H1 (cell line): ENCODE measurements around the gene WDR38. TPM values are rescaled to one million over a fixed set of nuclear protein-coding genes. Genes with fewer than 3 reads are reported as not detected.

Experiments used
- CBX8 ChIP-seq: fragments of 300-800, 300-1000 bp; sonication (generic); IDR thresholded peaks from 2 replicates; pipeline ENCODE4 v1.7.1; 2016; ENCODE audit warnings: low read depth, low read length, borderline replicate concordance
- CREB1 ChIP-seq: IDR thresholded peaks from 2 replicates; pipeline ENCODE4 v1.6.1; 2012; ENCODE audit warnings: inconsistent platforms
- CTBP2 ChIP-seq: IDR thresholded peaks from 2 replicates; pipeline ENCODE4 v1.7.0; 2011; ENCODE audit warnings: borderline replicate concordance, mild to moderate bottlenecking, moderate library complexity, mixed read lengths, low read length; ENCODE audit not compliant: insufficient read depth, insufficient read length
- CTCF ChIP-seq, 3 experiments: IDR thresholded peaks; 1 replicate in 2 of 3; 2 replicates in 1 of 3; pipeline versions ENCODE4 v1.5.1 to v1.6.1; 2011; ENCODE audit warnings: low read length in 3 of 3, mild to moderate bottlenecking in 3 of 3, inconsistent platforms in 2 of 3, low read depth in 1 of 3, moderate library complexity in 1 of 3; ENCODE audit not compliant: insufficient read depth in 1 of 3; ENCODE audit errors: control extremely low read depth in 1 of 3
- E2F6 ChIP-seq: IDR thresholded peaks from 2 replicates; pipeline ENCODE4 v1.6.1; 2012; ENCODE audit warnings: inconsistent platforms
- EGR1 ChIP-seq: IDR thresholded peaks from 2 replicates; pipeline ENCODE4 v1.6.1; 2011; ENCODE audit warnings: low read depth, low read length, borderline replicate concordance
- EP300 ChIP-seq, 2 experiments: IDR thresholded peaks; 1 replicate in 1 of 2; 2 replicates in 1 of 2; pipeline ENCODE4 v1.6.1; 2011 to 2012; ENCODE audit warnings: low read depth in 2 of 2, low read length in 2 of 2, mild to moderate bottlenecking in 2 of 2, borderline replicate concordance in 1 of 2, inconsistent platforms in 1 of 2, moderate library complexity in 1 of 2
- HDAC2 ChIP-seq, 2 experiments: fragments of 300-600 bp in 1 of 2; sonication (generic) in 1 of 2; IDR thresholded peaks; 2 replicates each; pipeline ENCODE4 v1.6.1; 2011 to 2012; ENCODE audit warnings: low read depth in 2 of 2, low read length in 2 of 2, mild to moderate bottlenecking in 2 of 2, moderate library complexity in 2 of 2, borderline replicate concordance in 1 of 2, inconsistent platforms in 1 of 2
- KDM5A ChIP-seq: fragments of 200-600 bp; IDR thresholded peaks from 2 replicates; pipeline ENCODE4 v1.7.1; 2012; ENCODE audit warnings: mild to moderate bottlenecking, low read length, inconsistent platforms, mixed read lengths
- POU5F1 ChIP-seq: IDR thresholded peaks from 2 replicates; pipeline ENCODE4 v1.6.1; 2011; ENCODE audit warnings: low read depth, mild to moderate bottlenecking, low read length, moderate library complexity
- RAD21 ChIP-seq, 2 experiments: IDR thresholded peaks in 1 of 2; conservative IDR thresholded peaks in 1 of 2; 2 replicates each; pipeline ENCODE4 v1.6.1; 2011; ENCODE audit warnings: low read depth in 2 of 2, low read length in 2 of 2, improper control_type of control experiment in 1 of 2, inconsistent platforms in 1 of 2, mild to moderate bottlenecking in 1 of 2, moderate library complexity in 1 of 2
- RFX5 ChIP-seq: IDR thresholded peaks from 2 replicates; pipeline ENCODE4 v1.6.1; 2011; ENCODE audit warnings: low read depth, low read length, improper control_type of control experiment, borderline replicate concordance
- RXRA ChIP-seq: IDR thresholded peaks from 2 replicates; pipeline ENCODE4 v1.6.1; 2011; ENCODE audit warnings: low read depth, mild to moderate bottlenecking, low read length, moderate library complexity; ENCODE audit not compliant: insufficient read depth
- SIN3A ChIP-seq, 2 experiments: IDR thresholded peaks in 1 of 2; conservative IDR thresholded peaks in 1 of 2; 2 replicates each; pipeline ENCODE4 v1.6.1; 2011 to 2012; ENCODE audit warnings: low read length in 2 of 2, improper control_type of control experiment in 1 of 2, low read depth in 1 of 2, mild to moderate bottlenecking in 1 of 2
- SUZ12 ChIP-seq: fragments of 200-600 bp; sonication (generic); IDR thresholded peaks from 2 replicates; pipeline ENCODE4 v1.6.1; 2012; ENCODE audit warnings: mild to moderate bottlenecking, inconsistent platforms, low read length, moderate library complexity, mixed read lengths
- TAF7 ChIP-seq: optimal IDR thresholded peaks from 2 replicates; pipeline ENCODE3; 2011; ENCODE audit warnings: low read depth, mild to moderate bottlenecking, inconsistent platforms, low read length, moderate library complexity, borderline replicate concordance
- TEAD4 ChIP-seq: IDR thresholded peaks from 2 replicates; pipeline ENCODE4 v1.6.1; 2012; ENCODE audit warnings: low read depth, low read length, inconsistent platforms, mixed read lengths
- polyA plus RNA-seq, 7 experiments: library from polyadenylated mRNA; depleted of rRNA in 3 of 7; stranded (reverse) in 5 of 7; unstranded in 2 of 7; fragments of >200 nt in 5 of 7; fragments of 200-250 nt in 2 of 7; gene quantifications; 1 replicate in 5 of 7; 2 replicates in 1 of 7; 4 replicates in 1 of 7; pipeline versions ENCODE4 v1.2.1 to v1.2.3, GENCODE V29; 2011 to 2013; ENCODE audit warnings: missing spikeins in 2 of 7, mixed read lengths in 2 of 7
- total RNA-seq: library from RNA; stranded (reverse); fragmentation: NEBNext Ultra II Directional; extraction: Animal tissue kit (Norgen Biotek cat#: 25700); gene quantifications from 2 replicates; pipeline ENCODE4 v1.2.1, GENCODE V29; 2021

The WDR38 gene
- total and polyA plus RNA-seq, 2 of the 8 experiments (the other 6 are each of a cell fraction or from before 2014, with no cell fraction given), result not detected

GRCh38 chr9:124868511-124869465 is 15.5 kb downstream of the WDR38 start (continued):
- TF ChIP-seq EGR1 (peak; percentile 86), EP300 (IDR thresholded peaks at IDR 0.05; ENCODE audit: borderline replicate concordance in 1 of 2, low read depth in 2 of 2, low read length in 2 of 2) (peak in 1 of 2 experiments; percentile 45; a peak in 1 of 3 replicates), KDM5A (peak; percentile 15; the same call in 1 of the 2 replicates), CBX8 (no peak), RFX5 (no peak), SIN3A (conservative IDR thresholded peaks at IDR 0.05 in 1 of 2, IDR thresholded peaks at IDR 0.05 in 1 of 2; ENCODE audit: low read depth in 1 of 2, low read length in 2 of 2) (peak; percentile 78 to 79; a peak in 2 of 4 replicates), E2F6 (peak; percentile 73; the same call in 1 of the 2 replicates), HDAC2 (IDR thresholded peaks at IDR 0.05; ENCODE audit: borderline replicate concordance in 1 of 2, low read depth in 2 of 2, low read length in 2 of 2) (peak in 1 of 2 experiments; percentile 30; a peak in 2 of 4 replicates), RAD21 (IDR thresholded peaks at IDR 0.05 in 1 of 2, conservative IDR thresholded peaks at IDR 0.05 in 1 of 2; ENCODE audit: low read depth in 2 of 2, low read length in 2 of 2) (no peak; a peak in 1 of 4 replicates), TAF7 (peak; percentile 60), POU5F1 (no peak), RXRA (no peak), CREB1 (no peak), SUZ12 (no peak), TEAD4 (peak; percentile 7; the same call in 1 of the 2 replicates), CTCF (IDR thresholded peaks at IDR 0.05; ENCODE audit: control extremely low read depth in 1 of 3, insufficient read depth in 1 of 3, low read depth in 1 of 3, low read length in 3 of 3) (peak in 2 of 3 experiments; percentile 58 to 62; a peak in 2 of 4 replicates), CTBP2 (no peak)
